DOHH2 (cell line): ENCODE results near the gene MB21D2.

Source experiments
- CTCF ChIP-seq: fragments of 200-600 bp; sonication (generic); IDR thresholded peaks from one replicate; pipeline ENCODE4 v1.5.1; 2014; ENCODE audit warnings: antibody characterized with exemption, mild to moderate bottlenecking, low read depth, low read length; ENCODE audit not compliant: poor library complexity, severe bottlenecking
- EZH2phosphoT487 ChIP-seq: fragments of 200-600 bp; sonication (generic); IDR thresholded peaks from 2 replicates; pipeline ENCODE4 v1.6.1; 2017; ENCODE audit warnings: borderline replicate concordance, mild to moderate bottlenecking, antibody characterized with exemption, low read length, moderate library complexity, mixed read lengths

GRCh38 chr3:192826214-192827006 lies 91.2 kb downstream of the MB21D2 start:
- TF ChIP-seq CTCF, result no peak
- no peak for TF ChIP-seq EZH2phosphoT487
